ENCODE measurements around the gene CEACAM20. TPM values are rescaled to one million over a fixed set of nuclear protein-coding genes. Genes with fewer than 3 reads are reported as not detected.
A peak's percentile ranks its signal among the peaks of the same experiment; 100 is the strongest.

The CEACAM20 gene
- total and polyA plus RNA-seq, 2 of the 13 experiments (the other 11 are each of a cell fraction or from before 2014, with no cell fraction given): 0.04 TPM; not detected in 1

- ChIA-PET CTCF (ENCODE audit: low intra/inter-chr PET ratio, low total read pairs) (interaction anchor here (1.2 to 2.9 kb wide), 3 partner anchors 33 to 80 kb away, joined by 4 to 27 read pairs (median 5); no protein-coding TSS in a partner anchor), POLR2A (interaction anchor here (1.0 to 1.3 kb wide), 2 partner anchors 76 to 80 kb away, joined by 4 to 5 read pairs; no protein-coding TSS in a partner anchor)
- ATAC-seq (no peak), FAIRE-seq (no peak), DNase-seq (ENCODE audit: low spot score) (no peak)
- Histone ChIP-seq H3K36me3 (replicated peaks in 1 of 2; ENCODE audit: control insufficient read depth in 1 of 2, insufficient read depth in 2 of 2, low read length in 2 of 2) (no peaks in the 10 kb centered on the region), H3K9ac (ENCODE audit: insufficient read depth, low read depth, low read length) (no peak overlapping the region), H3K79me2 (ENCODE audit: insufficient read depth, low read length) (no peaks in the 10 kb centered on the region), H3K27ac (ENCODE audit: extremely low read length, insufficient read depth, low read length) (no peak overlapping the region), H4K20me1 (ENCODE audit: insufficient read depth, low read length) (no peaks in the 10 kb centered on the region), H3K27me3 (ENCODE audit: control insufficient read depth in 1 of 2, insufficient read depth in 2 of 2, low read length in 2 of 2) (no peaks in the 10 kb centered on the region), H3K9me3 (ENCODE audit: low read length) (no peaks in the 10 kb centered on the region), H3K4me2 (ENCODE audit: low read depth, low read length) (no peak overlapping the region), H3K4me1 (ENCODE audit: insufficient read depth, low read length) (peaks cover 25% of the 10 kb centered on the region), H2AFZ (ENCODE audit: low read length) (no peak overlapping the region), H3K4me3 (replicated peaks in 1 of 3; ENCODE audit: insufficient read depth in 1 of 3, low read depth in 2 of 3, low read length in 3 of 3) (no peak overlapping the region)
- no TSS peak for BruUV-seq (replicated peaks)
- intact Hi-C loops (cut with micrococcal nuclease; ENCODE audit: unreplicated experiment): loop anchor here (1.0 to 5.0 kb wide), 2 partner anchors 35 to 80 kb away; partner anchors contain the start of gene IGSF23
- in situ Hi-C loops (cut with HindIII; ENCODE audit: extremely low pct_ligation_motif_present, low pct_unique_long_range_greater_than_20kb): loop anchor here (10.0 kb wide), 1 partner anchor 197 kb away; the partner anchor contains the start of gene CBLC
- WGBS (ENCODE audit: low lambda C conversion rate): 0% methylated on average over 1 of the region's 1 CpG
- no peak for TF ChIP-seq CREB1 (IDR thresholded peaks at IDR 0.05)
- TF ChIP-seq CREB1 (CRISPR knock-in tag; IDR thresholded peaks at IDR 0.05): 0 out of 2 replicates have a peak, but pooled peaks have one; percentile 16
- TF ChIP-seq, protein P1, sequence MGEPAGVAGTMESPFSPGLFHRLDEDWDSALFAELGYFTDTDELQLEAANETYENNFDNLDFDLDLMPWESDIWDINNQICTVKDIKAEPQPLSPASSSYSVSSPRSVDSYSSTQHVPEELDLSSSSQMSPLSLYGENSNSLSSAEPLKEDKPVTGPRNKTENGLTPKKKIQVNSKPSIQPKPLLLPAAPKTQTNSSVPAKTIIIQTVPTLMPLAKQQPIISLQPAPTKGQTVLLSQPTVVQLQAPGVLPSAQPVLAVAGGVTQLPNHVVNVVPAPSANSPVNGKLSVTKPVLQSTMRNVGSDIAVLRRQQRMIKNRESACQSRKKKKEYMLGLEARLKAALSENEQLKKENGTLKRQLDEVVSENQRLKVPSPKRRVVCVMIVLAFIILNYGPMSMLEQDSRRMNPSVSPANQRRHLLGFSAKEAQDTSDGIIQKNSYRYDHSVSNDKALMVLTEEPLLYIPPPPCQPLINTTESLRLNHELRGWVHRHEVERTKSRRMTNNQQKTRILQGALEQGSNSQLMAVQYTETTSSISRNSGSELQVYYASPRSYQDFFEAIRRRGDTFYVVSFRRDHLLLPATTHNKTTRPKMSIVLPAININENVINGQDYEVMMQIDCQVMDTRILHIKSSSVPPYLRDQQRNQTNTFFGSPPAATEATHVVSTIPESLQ (CRISPR knock-in tag; conservative IDR thresholded peaks at IDR 0.05): no peak
- TF ChIP-seq NFYB (CRISPR knock-in tag; IDR thresholded peaks at IDR 0.05): no peak
Measured at GRCh38 chr19:44577566-44577874, 48.0 kb upstream of the CEACAM20 start.

DNA sequence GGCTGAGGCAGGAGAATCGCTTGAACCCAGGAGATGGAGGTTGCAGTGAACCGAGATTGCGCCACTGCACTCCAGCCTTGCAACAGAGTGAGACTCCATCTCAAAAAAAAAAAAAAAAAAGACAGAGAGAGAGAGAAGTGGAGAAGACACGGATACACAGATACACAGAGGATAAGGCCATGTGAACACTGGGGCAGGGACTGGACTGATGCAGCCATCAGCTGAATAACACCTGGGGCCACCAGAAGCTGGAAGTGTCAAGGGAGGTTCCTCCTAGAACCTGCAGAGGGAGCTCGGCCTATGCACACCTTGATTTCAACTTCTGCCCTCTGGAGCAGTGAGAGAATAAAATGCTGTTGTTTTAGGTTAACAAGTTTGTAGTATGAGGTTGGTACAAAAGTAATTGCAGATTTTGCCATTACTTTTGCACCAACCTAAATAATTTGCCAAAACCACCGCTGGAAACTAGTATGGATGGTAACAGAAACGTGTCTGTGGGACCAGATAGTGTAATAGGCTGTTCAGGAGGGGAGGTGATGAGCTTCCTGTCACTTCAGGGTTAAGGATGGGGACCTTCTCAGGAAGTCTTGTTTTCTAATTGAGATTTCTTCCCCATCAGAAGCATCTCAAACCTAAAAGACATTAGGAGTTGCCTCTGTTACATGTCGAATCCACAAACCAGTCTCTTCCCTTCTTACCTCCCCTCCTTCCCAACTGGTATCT, 47.5 kb upstream of the CEACAM20 start:
- no peak overlapping the region for H3K27ac ChIP-seq (ENCODE audit: extremely low read length, insufficient read depth, low read length)
- H3K9me3 ChIP-seq (ENCODE audit: low read length): no peaks in the 10 kb centered on the region
- ATAC-seq: peak; percentile 87
- no peak overlapping the region for H2AFZ ChIP-seq (ENCODE audit: low read length)
- no peaks in the 10 kb centered on the region for H3K27me3 ChIP-seq (ENCODE audit: control insufficient read depth in 1 of 2, insufficient read depth in 2 of 2, low read length in 2 of 2)
- intact Hi-C loops (cut with micrococcal nuclease; ENCODE audit: unreplicated experiment): loop anchor here (1.0 to 5.0 kb wide), 2 partner anchors 35 to 80 kb away; partner anchors contain the start of gene IGSF23
- BruUV-seq (replicated peaks): no TSS peak
- FAIRE-seq: peak; percentile 89
- 37% methylated on average over 8 of the region's 8 CpGs for WGBS (ENCODE audit: low lambda C conversion rate)
- H3K36me3 ChIP-seq (replicated peaks in 1 of 2; ENCODE audit: control insufficient read depth in 1 of 2, insufficient read depth in 2 of 2, low read length in 2 of 2): no peaks in the 10 kb centered on the region
- H3K4me1 ChIP-seq (ENCODE audit: insufficient read depth, low read length): peaks cover 28% of the 10 kb centered on the region
- H3K79me2 ChIP-seq (ENCODE audit: insufficient read depth, low read length): no peaks in the 10 kb centered on the region
- no peak overlapping the region for H3K9ac ChIP-seq (ENCODE audit: insufficient read depth, low read depth, low read length)
- no peak overlapping the region for H3K4me2 ChIP-seq (ENCODE audit: low read depth, low read length)
- in situ Hi-C loops (cut with HindIII; ENCODE audit: extremely low pct_ligation_motif_present, low pct_unique_long_range_greater_than_20kb): loop anchor here (10.0 kb wide), 1 partner anchor 198 kb away; the partner anchor contains the start of gene CBLC
- POLR2A ChIA-PET: interaction anchor here (0.7 to 1.3 kb wide), 7 partner anchors 11 to 86 kb away, joined by 3 to 5 read pairs (median 3); no protein-coding TSS in a partner anchor
- peak; percentile 65 for DNase-seq (ENCODE audit: low spot score)
- no peaks in the 10 kb centered on the region for H4K20me1 ChIP-seq (ENCODE audit: insufficient read depth, low read length)
- H3K4me3 ChIP-seq (replicated peaks in 1 of 3; ENCODE audit: insufficient read depth in 1 of 3, low read depth in 2 of 3, low read length in 3 of 3): no peak overlapping the region
- CTCF ChIA-PET (ENCODE audit: low intra/inter-chr PET ratio, low total read pairs): interaction anchor here (1.2 to 2.9 kb wide), 3 partner anchors 33 to 81 kb away, joined by 4 to 27 read pairs (median 5); no protein-coding TSS in a partner anchor
- TF ChIP-seq MTA1 (CRISPR knock-in tag; IDR thresholded peaks at IDR 0.05; ENCODE audit: borderline replicate concordance): no peak
- no peak for TF ChIP-seq PHF5A (CRISPR knock-in tag; IDR thresholded peaks at IDR 0.05; ENCODE audit: low read depth, unreplicated experiment)
- no peak for TF ChIP-seq FOXK2 (IDR thresholded peaks at IDR 0.05)
- no peak for TF ChIP-seq ZNF615 (CRISPR knock-in tag; IDR thresholded peaks at IDR 0.05; ENCODE audit: borderline replicate concordance)
- TF ChIP-seq ZSCAN30 (CRISPR knock-in tag; IDR thresholded peaks at IDR 0.05): peak; percentile 99
- no peak for TF ChIP-seq ZBTB42 (CRISPR knock-in tag; IDR thresholded peaks at IDR 0.05)

All from HepG2 (cell line).